Left lung (tissue), 14 donors: ENCODE data around the gene ABCB11. TPM values are rescaled to one million over a fixed set of nuclear protein-coding genes. Genes with fewer than 3 reads are reported as not detected.

ENCODE experiments used
- ATAC-seq: fragments of 200-7000 bp; cut with Tn5 transposase; one replicate; pipeline ENCODE4 v1.9.1; 2020; ENCODE audit warnings: moderate library complexity
- DNase-seq, 4 donors: peaks; one replicate each; pipeline ENCODE4 v3.0.0-alpha.2; 2013 to 2020
- H3K27ac ChIP-seq, 2 donors: fragments of 200-600 bp; sonication (generic) in 1 of 2; one replicate each; pipeline versions ENCODE4 v1.5.0 to v1.8.0; 2020 to 2021
- H3K27me3 ChIP-seq, 2 donors: fragments of 200-600 bp; sonication (generic) in 1 of 2; one replicate each; pipeline versions ENCODE4 v1.5.0 to v1.8.0; 2020 to 2021
- H3K36me3 ChIP-seq, 2 donors: fragments of 200-600 bp; sonication (generic) in 1 of 2; one replicate each; pipeline versions ENCODE4 v1.5.0 to v1.8.0; 2020 to 2021
- H3K4me1 ChIP-seq, 2 donors: fragments of 200-600 bp; one replicate each; pipeline ENCODE4 v1.8.0; 2021
- H3K4me3 ChIP-seq, 2 donors: fragments of 200-600 bp; sonication (generic) in 1 of 2; one replicate each; pipeline versions ENCODE4 v1.5.0 to v1.8.0; 2020 to 2021; ENCODE audit warnings: mild to moderate bottlenecking in 1 of 2
- H3K9me3 ChIP-seq, 2 donors: fragments of 200-600 bp; sonication (generic) in 1 of 2; one replicate each; pipeline versions ENCODE4 v1.5.0 to v1.8.0; 2020 to 2021
- intact Hi-C, 2 donors: fragments of 100-400 bp; cut with DNase I; formaldehyde crosslinking; loops; one replicate each; pipeline versions ENCODE4 v1.11.2 to v1.14.2; 2022
- long read RNA-seq, 12 donors: library from polyadenylated mRNA in 2 of 12; unstranded in 2 of 12; transcript quantifications; one replicate each; pipeline ENCODE4 v2.0.0 and lab custom pipeline, GENCODE V29; 2019 to 2026
- polyA plus RNA-seq, 6 donors: library from polyadenylated mRNA; unstranded; fragments of 120-200 nt; gene quantifications; one replicate each; pipeline ENCODE4 v1.2.1, GENCODE V29; 2013; ENCODE audit not compliant: insufficient read length in 6 of 6
- total RNA-seq, 2 donors: library from RNA; stranded (reverse); fragmentation: NEBNext Ultra II Directional; extraction: Animal tissue kit (Norgen Biotek cat#: 25700); gene quantifications; one replicate each; pipeline ENCODE4 v1.2.1, GENCODE V29; 2021
- TF ChIP-seq, protein P1 (sequence below), 2 donors: fragments of 200-600 bp; sonication (generic) in 1 of 2; IDR thresholded peaks; one replicate each; pipeline versions ENCODE4 v1.5.0 to v1.8.0; 2021; ENCODE audit warnings: antibody characterized with exemption in 2 of 2
- donor health status: DM: no; HTN: yes; CAD: no.
- donor health status: DM: no; HTN: no; CAD: no.

Gene ABCB11
- under 1 TPM in 1 of 2 donors, not detected in 1; 0.08 TPM for total RNA-seq
- under 1 TPM; 0.02 to 0.23 (median 0.10) TPM for polyA plus RNA-seq
- long read RNA-seq, donor 1, result 0 reads
- long read RNA-seq, donor 2, result 0 reads
- long read RNA-seq, donor 3, result 0 reads
- long read RNA-seq, donor 4, result 0 reads
- long read RNA-seq, donor 5, result 0 reads
- long read RNA-seq, donor 6, result 0 reads
- long read RNA-seq, donor 7, result 0 reads
- long read RNA-seq, donor 8, result 0 reads
- long read RNA-seq, donor 9, result 0 reads
- long read RNA-seq, donor 10, result 0 reads
- long read RNA-seq, donor 11, result 0 reads
- long read RNA-seq, donor 12, result 0 reads

DNA sequence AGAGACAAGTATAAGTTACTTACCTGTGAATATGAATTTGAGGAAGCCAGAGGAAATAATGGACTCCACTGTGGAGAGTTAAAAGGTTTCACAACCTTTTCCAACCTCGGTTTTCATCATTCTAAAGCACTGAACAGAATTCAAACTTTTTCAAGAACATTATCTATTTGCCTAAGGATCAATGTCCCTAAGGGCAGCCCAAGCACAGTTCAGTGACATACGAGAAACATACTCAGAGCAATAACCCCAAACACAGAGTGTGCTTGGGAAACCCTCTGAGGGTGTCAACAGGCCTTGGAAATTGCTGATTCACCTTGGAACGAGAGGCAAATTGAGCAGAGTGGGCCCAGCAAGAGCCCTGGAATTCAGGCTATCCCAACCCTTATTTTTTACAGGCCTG is at the start of gene ABCB11:
Gene ABCB11 (minus strand): TSS at position 123 of the 400 bp plus-strand sequence. CDS start 13,199 bp downstream, outside the sequence.
- no peak within 1 kb of the TSS for H3K4me3 ChIP-seq
- no peaks in the 10 kb centered on the region for H3K27me3 ChIP-seq
- TF ChIP-seq, protein P1, sequence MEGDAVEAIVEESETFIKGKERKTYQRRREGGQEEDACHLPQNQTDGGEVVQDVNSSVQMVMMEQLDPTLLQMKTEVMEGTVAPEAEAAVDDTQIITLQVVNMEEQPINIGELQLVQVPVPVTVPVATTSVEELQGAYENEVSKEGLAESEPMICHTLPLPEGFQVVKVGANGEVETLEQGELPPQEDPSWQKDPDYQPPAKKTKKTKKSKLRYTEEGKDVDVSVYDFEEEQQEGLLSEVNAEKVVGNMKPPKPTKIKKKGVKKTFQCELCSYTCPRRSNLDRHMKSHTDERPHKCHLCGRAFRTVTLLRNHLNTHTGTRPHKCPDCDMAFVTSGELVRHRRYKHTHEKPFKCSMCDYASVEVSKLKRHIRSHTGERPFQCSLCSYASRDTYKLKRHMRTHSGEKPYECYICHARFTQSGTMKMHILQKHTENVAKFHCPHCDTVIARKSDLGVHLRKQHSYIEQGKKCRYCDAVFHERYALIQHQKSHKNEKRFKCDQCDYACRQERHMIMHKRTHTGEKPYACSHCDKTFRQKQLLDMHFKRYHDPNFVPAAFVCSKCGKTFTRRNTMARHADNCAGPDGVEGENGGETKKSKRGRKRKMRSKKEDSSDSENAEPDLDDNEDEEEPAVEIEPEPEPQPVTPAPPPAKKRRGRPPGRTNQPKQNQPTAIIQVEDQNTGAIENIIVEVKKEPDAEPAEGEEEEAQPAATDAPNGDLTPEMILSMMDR (IDR thresholded peaks at IDR 0.05), result no peak
- H3K36me3 ChIP-seq, result no peaks in the 10 kb centered on the region
- H3K9me3 ChIP-seq, result no peaks in the 10 kb centered on the region
- H3K27ac ChIP-seq, result no peak within 1 kb of the TSS
- ATAC-seq, result no peak
- intact Hi-C loops, result no loop called here
- no peak for DNase-seq
- no peaks in the 10 kb centered on the region for H3K4me1 ChIP-seq

DNA sequence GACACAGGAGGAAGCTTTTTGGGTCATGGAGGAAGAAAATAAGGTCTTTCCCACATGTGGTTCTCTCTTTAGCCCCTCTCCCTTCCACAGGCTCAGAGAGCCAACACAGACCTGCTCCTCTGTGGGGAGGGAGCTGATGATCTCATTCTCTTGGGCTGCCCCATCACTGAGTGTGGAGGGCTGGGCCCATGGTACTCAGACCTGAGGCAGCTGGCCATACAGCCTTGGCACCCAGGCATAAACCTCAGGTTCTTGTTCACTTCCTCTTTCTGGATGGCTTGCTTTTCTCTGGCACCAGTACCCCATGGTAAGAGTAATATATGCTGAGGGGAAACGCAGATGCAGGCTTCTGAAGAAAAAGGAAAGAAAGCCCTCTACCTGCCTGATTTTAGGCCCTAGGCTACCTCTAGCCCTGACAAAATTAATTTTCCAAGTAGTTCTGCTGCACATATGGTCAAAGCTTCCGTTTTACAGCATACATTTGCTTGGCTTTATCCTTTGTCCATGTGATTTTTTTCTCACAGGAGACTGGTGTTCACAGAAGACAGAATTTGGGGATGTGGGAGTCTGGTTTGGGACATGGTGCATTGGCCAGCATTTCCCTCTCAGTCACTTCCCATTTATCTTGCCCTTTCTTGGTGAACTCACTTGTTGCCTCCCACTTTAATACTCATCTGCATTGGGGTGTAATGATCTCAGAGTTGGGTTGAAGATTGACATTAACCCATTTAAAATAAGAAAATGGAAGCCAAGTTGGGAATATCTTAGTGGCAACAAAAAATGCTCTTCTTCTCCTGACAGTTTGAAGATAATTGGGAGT is 49.3 kb upstream of the ABCB11 start:
- intact Hi-C loops, result no loop called here
- Histone ChIP-seq H3K27ac (peak overlapping the region in 1 of 2 donors; percentile 66), H3K27me3 (no peaks in the 10 kb centered on the region), H3K36me3 (no peaks in the 10 kb centered on the region), H3K9me3 (no peaks in the 10 kb centered on the region), H3K4me1 (peaks cover 0 to 26% of the 10 kb centered on the region in 2 donors), H3K4me3 (no peak overlapping the region)
- DNase-seq, result peak in 1 of 4 donors; percentile 38
- ATAC-seq, result peak; percentile 52
- TF ChIP-seq, protein P1 (IDR thresholded peaks at IDR 0.05), result no peak

DNA sequence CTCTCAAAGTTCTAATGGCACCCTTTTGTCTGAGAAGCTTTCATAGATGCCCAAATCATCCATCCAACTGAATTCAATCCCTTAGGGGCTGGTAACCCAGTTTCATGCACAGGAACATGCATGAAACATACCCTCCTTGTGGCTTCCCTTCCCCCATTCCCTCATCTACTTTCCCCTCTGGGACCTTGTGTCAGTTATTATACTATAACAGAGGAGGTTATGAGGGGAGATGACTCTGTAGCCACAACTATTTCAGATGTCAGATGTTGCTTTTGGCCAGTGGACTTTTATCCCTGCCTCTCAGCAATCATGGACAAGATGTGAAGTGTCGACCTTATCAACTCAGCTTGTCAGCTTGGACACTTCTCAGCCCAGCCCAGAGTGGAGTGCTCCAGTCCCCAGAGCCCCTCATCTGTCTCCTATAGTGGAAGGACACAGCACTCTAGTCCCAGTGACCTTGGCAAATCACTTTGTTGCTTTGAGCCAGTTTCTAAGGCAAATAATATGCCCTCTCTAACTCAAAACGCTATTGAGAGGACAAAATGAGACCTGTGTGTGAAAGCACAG is 46.6 kb upstream of the ABCB11 start:
- Histone ChIP-seq H3K4me3 (no peak overlapping the region), H3K27ac (no peak overlapping the region)
- TF ChIP-seq, protein P1 (IDR thresholded peaks at IDR 0.05), result no peak

DNA sequence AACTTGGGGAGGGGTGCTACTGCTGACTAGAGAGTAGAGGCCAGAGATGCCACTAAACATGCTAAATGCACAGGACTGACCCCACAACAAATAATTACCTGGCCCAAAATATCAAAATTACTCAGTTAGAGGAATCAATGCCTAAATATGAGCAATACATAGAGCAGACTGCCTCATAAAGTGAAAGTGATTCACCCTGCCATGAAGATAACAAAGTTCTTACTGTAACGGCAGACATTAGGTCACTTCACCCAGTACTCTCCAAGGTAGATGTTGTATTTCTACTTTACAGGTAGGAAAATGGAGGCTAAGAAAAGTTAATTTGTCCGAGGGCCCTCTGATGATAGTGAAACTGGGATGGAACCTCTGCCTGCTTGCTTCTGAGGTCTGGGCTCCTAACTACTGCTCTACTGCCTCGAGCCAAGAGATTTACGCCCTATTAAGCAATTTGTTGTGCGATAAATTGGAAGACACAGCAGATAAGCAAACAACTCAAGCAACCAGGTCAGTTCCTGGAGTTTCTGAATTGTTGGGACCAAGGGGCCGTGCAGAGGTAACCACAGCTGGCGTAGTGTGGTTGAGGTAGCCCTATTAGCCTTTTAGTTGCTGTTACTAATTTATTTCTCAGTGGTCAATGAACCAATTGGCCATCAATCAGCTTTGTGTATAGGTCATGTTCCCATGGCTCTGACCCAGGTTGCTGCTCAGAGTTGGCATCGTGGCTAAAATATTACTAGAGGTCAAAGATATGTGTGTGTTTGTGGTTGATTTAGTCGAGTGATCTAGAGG is 43.0 kb upstream of the ABCB11 start:
- Histone ChIP-seq H3K4me3 (no peak overlapping the region), H3K9me3 (no peaks in the 10 kb centered on the region), H3K27ac (peak overlapping the region in 1 of 2 donors; percentile 88), H3K27me3 (no peaks in the 10 kb centered on the region), H3K4me1 (peaks cover 0 to 17% of the 10 kb centered on the region in 2 donors), H3K36me3 (no peaks in the 10 kb centered on the region)
- TF ChIP-seq, protein P1 (IDR thresholded peaks at IDR 0.05), result no peak
- intact Hi-C loops, result no loop called here
- DNase-seq (no peak), ATAC-seq (no peak)

More for the DNA sequence above, 46.6 kb upstream of the ABCB11 start:
- Histone ChIP-seq H3K9me3 (no peaks in the 10 kb centered on the region), H3K36me3 (no peaks in the 10 kb centered on the region), H3K4me1 (peaks cover 0 to 25% of the 10 kb centered on the region in 2 donors), H3K27me3 (no peaks in the 10 kb centered on the region)
- DNase-seq (no peak), ATAC-seq (no peak)
- intact Hi-C loops, result no loop called here
